ENCODE results near the gene UBE2L3. TPM values are rescaled to one million over a fixed set of nuclear protein-coding genes. Genes with fewer than 3 reads are reported as not detected.

UBE2L3 gene
- total and polyA plus RNA-seq, 2 of the 13 experiments (the other 11 are each of a cell fraction or from before 2014, with no cell fraction given), result 30.2 to 58.1 TPM

- TF ChIP-seq MED8 (CRISPR knock-in tag; IDR thresholded peaks at IDR 0.05; ENCODE audit: insufficient replicate concordance), result no peak
- TF ChIP-seq ZNF766 (CRISPR knock-in tag; IDR thresholded peaks at IDR 0.05; ENCODE audit: borderline replicate concordance), result no peak
- TF ChIP-seq NPAS2 (CRISPR knock-in tag; IDR thresholded peaks at IDR 0.05; ENCODE audit: borderline replicate concordance), result no peak
- no peak for TF ChIP-seq CENPX (CRISPR knock-in tag; IDR thresholded peaks at IDR 0.05)
- TF ChIP-seq BRF2 (CRISPR knock-in tag; IDR thresholded peaks at IDR 0.05), result no peak
- TF ChIP-seq ZNF549 (CRISPR knock-in tag; IDR thresholded peaks at IDR 0.05), result no peak
- TF ChIP-seq STAT6 (CRISPR knock-in tag; IDR thresholded peaks at IDR 0.05; ENCODE audit: borderline replicate concordance), result no peak
- TF ChIP-seq SSRP1 (CRISPR knock-in tag; IDR thresholded peaks at IDR 0.05), result no peak
- Histone ChIP-seq H4K20me1 (ENCODE audit: insufficient read depth, low read length) (peaks cover 13% of the 10 kb centered on the region; the same call in 1 of the 2 replicates), H3K27ac (ENCODE audit: extremely low read length, insufficient read depth, low read length) (no peak overlapping the region), H3K4me2 (ENCODE audit: low read depth, low read length) (no peak overlapping the region), H3K36me3 (replicated peaks in 1 of 2; ENCODE audit: control insufficient read depth in 1 of 2, insufficient read depth in 2 of 2, low read length in 2 of 2) (peaks cover 20 to 63% of the 10 kb centered on the region in 2 experiments), H3K79me2 (ENCODE audit: insufficient read depth, low read length) (peaks cover 36% of the 10 kb centered on the region), H2AFZ (ENCODE audit: low read length) (no peak overlapping the region), H3K9ac (ENCODE audit: insufficient read depth, low read depth, low read length) (no peak overlapping the region), H3K4me3 (replicated peaks in 1 of 3; ENCODE audit: insufficient read depth in 1 of 3, low read depth in 2 of 3, low read length in 3 of 3) (no peak overlapping the region), H3K4me1 (ENCODE audit: insufficient read depth, low read length) (no peaks in the 10 kb centered on the region), H3K27me3 (ENCODE audit: control insufficient read depth in 1 of 2, insufficient read depth in 2 of 2, low read length in 2 of 2) (no peaks in the 10 kb centered on the region), H3K9me3 (ENCODE audit: low read length) (no peaks in the 10 kb centered on the region)
- in situ Hi-C loops (cut with HindIII; ENCODE audit: extremely low pct_ligation_motif_present, low pct_unique_long_range_greater_than_20kb), result no loop called here
- 95% methylated on average over 4 of the region's 4 CpGs for WGBS (ENCODE audit: low lambda C conversion rate)
- intact Hi-C loops (cut with micrococcal nuclease; ENCODE audit: unreplicated experiment), result no loop called here
- DNase-seq (ENCODE audit: low spot score), result no peak
- POLR2A ChIA-PET, result no interaction called here
- BruUV-seq (replicated peaks), result no TSS peak
- CTCF ChIA-PET (ENCODE audit: low intra/inter-chr PET ratio, low total read pairs), result no interaction called here
- no peak for FAIRE-seq
- ATAC-seq, result no peak
Measured at GRCh38 chr22:21613553-21614233, 46.2 kb downstream of the UBE2L3 start.
